ENCODE data around the gene MALRD1. TPM values are rescaled to one million over a fixed set of nuclear protein-coding genes. Genes with fewer than 3 reads are reported as not detected.

MALRD1 gene
- total and polyA plus RNA-seq, 2 of the 8 experiments (the other 6 are each of a cell fraction or from before 2014, with no cell fraction given) = 0.32 to 0.35 TPM

- no peaks in the 10 kb centered on the region for H3K79me2 ChIP-seq (ENCODE audit: control insufficient read depth in 1 of 2, insufficient read depth in 2 of 2, low read length in 2 of 2)
- H3K79me1 ChIP-seq (ENCODE audit: low read depth, low read length) = no peaks in the 10 kb centered on the region
- H2BK12ac ChIP-seq (ENCODE audit: low read depth, low read length) = no peak overlapping the region
- H4K91ac ChIP-seq (replicated peaks; ENCODE audit: insufficient read length, low read length) = no peak overlapping the region
- no peak for TF ChIP-seq EGR1 (IDR thresholded peaks at IDR 0.05; ENCODE audit: borderline replicate concordance, low read depth, low read length)
- no peaks in the 10 kb centered on the region for H3K23me2 ChIP-seq (ENCODE audit: low read depth, low read length)
- no peak overlapping the region for H3K9ac ChIP-seq (replicated peaks in 1 of 4; ENCODE audit: extremely low read depth in 1 of 4, low read depth in 3 of 4, low read length in 3 of 4)
- no peak overlapping the region for H2BK5ac ChIP-seq (ENCODE audit: low read depth, low read length)
- H3K4ac ChIP-seq (replicated peaks; ENCODE audit: insufficient read length, low read depth, low read length) = no peak overlapping the region
- H2AK5ac ChIP-seq (ENCODE audit: low read depth, low read length) = no peak overlapping the region
- H2AFZ ChIP-seq (ENCODE audit: low read length) = no peak overlapping the region
- H4K20me1 ChIP-seq (replicated peaks in 1 of 2; ENCODE audit: control insufficient read depth in 1 of 2, insufficient read depth in 2 of 2, low read length in 2 of 2) = no peaks in the 10 kb centered on the region
- no peaks in the 10 kb centered on the region for H3K4me1 ChIP-seq (replicated peaks in 1 of 4; ENCODE audit: control insufficient read depth in 3 of 4, insufficient read depth in 4 of 4, low read length in 3 of 4)
- H3K9me3 ChIP-seq (ENCODE audit: insufficient read depth in 2 of 2, low read depth in 1 of 2, low read length in 1 of 2) = no peaks in the 10 kb centered on the region
- H3K36me3 ChIP-seq (ENCODE audit: control insufficient read depth in 2 of 4, insufficient read depth in 4 of 4, low read length in 3 of 4) = no peaks in the 10 kb centered on the region
- H2BK15ac ChIP-seq (ENCODE audit: low read length) = no peak overlapping the region
- H3K23ac ChIP-seq (ENCODE audit: insufficient read length) = no peak overlapping the region
- H4K8ac ChIP-seq (ENCODE audit: extremely low read depth, insufficient read depth, low read length) = no peak overlapping the region
- no peak overlapping the region for H3K18ac ChIP-seq (ENCODE audit: extremely low read depth, low read length)
- DNase-seq (ENCODE audit: low read depth in 1 of 2, low spot score in 2 of 2) (no peak), FAIRE-seq (no peak)
- H3K27me3 ChIP-seq (replicated peaks in 1 of 4; ENCODE audit: control insufficient read depth in 3 of 4, extremely low read depth in 1 of 4, insufficient read depth in 3 of 4, low read length in 3 of 4) = no peaks in the 10 kb centered on the region
- H3K27ac ChIP-seq (ENCODE audit: low read depth, low read length) = no peak overlapping the region
- no peak overlapping the region for H3K4me3 ChIP-seq (ENCODE audit: extremely low read depth in 1 of 4, insufficient read depth in 2 of 4, low read depth in 3 of 4, low read length in 4 of 4)
- H3K56ac ChIP-seq (replicated peaks; ENCODE audit: insufficient read length, low read depth, low read length) = no peak overlapping the region
- no peak overlapping the region for H3K4me2 ChIP-seq (ENCODE audit: insufficient read depth in 1 of 2, low read depth in 2 of 2, low read length in 2 of 2)
- H3K14ac ChIP-seq (ENCODE audit: insufficient read length) = no peak overlapping the region
- ChIA-PET CTCF (ENCODE audit: partially characterized antibody) (no interaction called here), POLR2A (ENCODE audit: partially characterized antibody) (no interaction called here)
- H2BK120ac ChIP-seq (replicated peaks; ENCODE audit: low read depth, low read length) = no peak overlapping the region
- no peak overlapping the region for H2BK20ac ChIP-seq (ENCODE audit: low read length)
- no peak overlapping the region for H4K5ac ChIP-seq (ENCODE audit: insufficient read length, low read depth, low read length)
Observed at GRCh38 chr10:19620811-19621210, 572.2 kb downstream of the MALRD1 start.
